Lung (tissue), 12 donors: ENCODE measurements around the gene SYNPR. TPM values are rescaled to one million over a fixed set of nuclear protein-coding genes. Genes with fewer than 3 reads are reported as not detected.

Experiments used
- ATAC-seq: fragments of 200-7000 bp; cut with Tn5 transposase; one replicate; pipeline ENCODE4 v1.9.1; 2020; ENCODE audit warnings: moderate number of reproducible peaks; ENCODE audit not compliant: insufficient read depth, low FRiP score
- DNase-seq, 3 donors: peaks; one replicate each; pipeline ENCODE4 v3.0.0-alpha.2; 2013 to 2017
- H3K27ac ChIP-seq, 2 donors: one replicate each; pipeline ENCODE4 v1.5.1; 2013; ENCODE audit warnings: mild to moderate bottlenecking in 2 of 2, moderate library complexity in 2 of 2, control low read depth in 1 of 2, inconsistent platforms in 1 of 2, low read depth in 1 of 2, low read length in 1 of 2
- H3K27me3 ChIP-seq, 3 donors: one replicate each; pipeline ENCODE4 v1.5.1; 2013; ENCODE audit warnings: low read length in 2 of 3; ENCODE audit not compliant: control insufficient read depth in 3 of 3, insufficient read depth in 3 of 3
- H3K36me3 ChIP-seq, 4 donors: one replicate each; pipeline ENCODE4 v1.5.1; 2013; ENCODE audit warnings: low read length in 4 of 4, mild to moderate bottlenecking in 1 of 4, moderate library complexity in 1 of 4; ENCODE audit not compliant: control insufficient read depth in 4 of 4, insufficient read depth in 4 of 4
- H3K4me1 ChIP-seq, 5 donors: one replicate each; pipeline ENCODE4 v1.5.1; 2013; ENCODE audit warnings: low read length in 5 of 5, mild to moderate bottlenecking in 2 of 5, moderate library complexity in 1 of 5; ENCODE audit not compliant: control insufficient read depth in 5 of 5, insufficient read depth in 5 of 5
- H3K4me3 ChIP-seq: one replicate; pipeline ENCODE4 v1.5.1; 2013; ENCODE audit warnings: mild to moderate bottlenecking, control low read depth, moderate library complexity
- H3K9ac ChIP-seq, 2 donors: one replicate each; pipeline ENCODE4 v1.5.1; 2013; ENCODE audit warnings: low read length in 2 of 2, control low read depth in 1 of 2; ENCODE audit not compliant: insufficient read depth in 1 of 2
- H3K9me3 ChIP-seq, 4 donors: one replicate each; pipeline ENCODE4 v1.5.1; 2013; ENCODE audit warnings: low read length in 3 of 4, mild to moderate bottlenecking in 1 of 4, moderate library complexity in 1 of 4; ENCODE audit not compliant: control insufficient read depth in 4 of 4, insufficient read depth in 3 of 4
- CTCF ChIP-seq: IDR thresholded peaks from 2 replicates; pipeline ENCODE4 v1.5.1; 2012; ENCODE audit warnings: mild to moderate bottlenecking; ENCODE audit errors: control extremely low read depth, extremely low read depth
- WGBS, 2 donors: extraction: QIAGEN DNeasy Blood & Tissue Kit; methylation state at CpG; one replicate each; pipeline ENCODE4 v1.1.7; 2013; 5-methylcytosine and 5-hydroxymethylcytosine counted together
- polyA plus RNA-seq, 2 donors: library from polyadenylated mRNA; stranded (reverse); fragments of 200-250 nt; gene quantifications; one replicate each; pipeline ENCODE4 v1.2.1, GENCODE V29; 2013
- total RNA-seq, 2 donors: library from RNA; depleted of rRNA in 1 of 2; stranded (reverse); fragments of >200 nt in 1 of 2; gene quantifications; one replicate each; pipeline ENCODE4 v1.2.1, GENCODE V29; 2014 to 2021
- donor health status: control.
- donor health status: control.
- donor health status: Bipolar disorder and iron deficiency.
- donor health status: healthy.
- donor health status: DM: yes; HTN: yes; CAD: no.

The SYNPR gene
- total and polyA plus RNA-seq, 4 donors, result 0.43 TPM; not detected in 3

DNA sequence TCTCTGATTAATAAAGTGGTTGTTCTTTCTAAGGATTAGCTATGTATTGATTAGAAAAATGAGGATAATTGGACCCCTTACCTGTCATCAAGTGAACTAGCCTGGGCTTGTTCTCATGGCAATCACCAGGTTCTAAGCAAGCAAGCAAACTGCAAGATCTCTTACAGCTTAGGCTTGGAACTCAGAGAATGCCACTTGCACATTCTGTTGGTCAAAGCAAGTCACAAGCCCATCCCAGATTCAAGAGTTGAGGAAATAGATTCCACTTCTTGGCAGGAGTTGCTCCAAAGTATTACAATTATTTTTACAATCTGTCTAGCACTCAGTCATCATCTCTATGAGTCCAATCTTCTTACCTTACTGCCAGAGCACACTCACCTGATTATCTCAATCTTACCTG, 180.3 kb downstream of the SYNPR start:
- no peaks in the 10 kb centered on the region for H3K36me3 ChIP-seq
- no peak overlapping the region for H3K9ac ChIP-seq
- no peak for TF ChIP-seq CTCF
- H3K4me1 ChIP-seq, result no peaks in the 10 kb centered on the region
- no peaks in the 10 kb centered on the region for H3K27me3 ChIP-seq
- ATAC-seq, result no peak
- no peak overlapping the region for H3K4me3 ChIP-seq
- no peak for DNase-seq
- H3K27ac ChIP-seq, result no peak overlapping the region
- peaks cover 0 to 5% (median 0%) of the 10 kb centered on the region in 4 donors for H3K9me3 ChIP-seq

DNA sequence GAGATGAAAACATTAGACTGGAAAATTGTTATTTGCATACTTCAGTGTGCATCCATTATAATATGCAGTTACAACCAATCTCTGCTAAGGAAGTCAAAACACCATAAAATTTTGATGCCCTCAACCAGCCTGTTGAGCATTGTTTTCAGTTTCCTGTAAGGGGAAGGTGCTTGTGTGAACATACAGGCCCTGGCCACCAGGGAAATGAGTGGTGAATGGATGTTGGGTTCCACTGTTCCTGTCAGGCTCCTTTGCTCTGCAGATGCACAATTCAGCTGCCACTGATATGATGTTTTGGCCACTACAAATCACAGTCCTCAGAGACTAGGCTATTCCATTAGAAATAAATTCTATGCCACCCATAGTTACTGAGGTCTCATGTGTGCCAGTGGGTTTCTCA, 184.6 kb downstream of the SYNPR start:
- no peak overlapping the region for H3K27ac ChIP-seq
- no peak overlapping the region for H3K4me3 ChIP-seq
- H3K36me3 ChIP-seq, result no peaks in the 10 kb centered on the region
- TF ChIP-seq CTCF, result no peak
- H3K4me1 ChIP-seq, result no peaks in the 10 kb centered on the region
- no peak overlapping the region for H3K9ac ChIP-seq
- H3K9me3 ChIP-seq, result peaks cover 0 to 5% (median 2%) of the 10 kb centered on the region in 4 donors
- DNase-seq, result no peak
- no peak for ATAC-seq
- H3K27me3 ChIP-seq, result no peaks in the 10 kb centered on the region

- no peak for DNase-seq
- Histone ChIP-seq H3K27ac (no peak overlapping the region), H3K27me3 (no peaks in the 10 kb centered on the region), H3K4me3 (no peak overlapping the region), H3K4me1 (no peaks in the 10 kb centered on the region), H3K9me3 (peaks cover 0 to 5% (median 2%) of the 10 kb centered on the region in 4 donors), H3K36me3 (no peaks in the 10 kb centered on the region), H3K9ac (no peak overlapping the region)
- 78 to 85% methylated on average over 3 of the region's 3 CpGs for WGBS, 2 donors
- TF ChIP-seq CTCF, result no peak
- ATAC-seq, result no peak
Measured at GRCh38 chr3:63467392-63467791, 189.3 kb downstream of the SYNPR start.

- Histone ChIP-seq H3K9ac (no peak overlapping the region), H3K4me3 (no peak overlapping the region), H3K27me3 (no peaks in the 10 kb centered on the region), H3K9me3 (peaks cover 0 to 5% (median 2%) of the 10 kb centered on the region in 4 donors), H3K36me3 (no peaks in the 10 kb centered on the region), H3K27ac (no peak overlapping the region), H3K4me1 (no peaks in the 10 kb centered on the region)
- TF ChIP-seq CTCF, result no peak
- ATAC-seq (no peak), DNase-seq (no peak)
- WGBS, 2 donors, result 80 to 81% methylated on average over 1 of the region's 1 CpG
Measured at GRCh38 chr3:63470745-63471144, 192.6 kb downstream of the SYNPR start.
